ENCODE results near the gene SLIT3. TPM values are rescaled to one million over a fixed set of nuclear protein-coding genes. Genes with fewer than 3 reads are reported as not detected.

SLIT3 gene
- total RNA-seq, 3 donors from 2014 or later = 30.7 to 103 (median 54.1) TPM

GRCh38 chr5:169176709-169177694 is 123.9 kb downstream of the SLIT3 start:
- no peaks in the 10 kb centered on the region for H3K27me3 ChIP-seq
- no peak for DNase-seq (ENCODE audit: low spot score in 2 of 2)
- H3K4me1 ChIP-seq = no peaks in the 10 kb centered on the region
- no peak overlapping the region for H3K27ac ChIP-seq
- H3K9me3 ChIP-seq = no peaks in the 10 kb centered on the region
- H3K4me3 ChIP-seq = no peak overlapping the region
- no peak for TF ChIP-seq POLR2AphosphoS5 (IDR thresholded peaks at IDR 0.05)
- no peak for TF ChIP-seq CTCF (IDR thresholded peaks at IDR 0.05)
- TF ChIP-seq POLR2A (IDR thresholded peaks at IDR 0.05) = no peak
- intact Hi-C loops (cut with DNase I; ENCODE audit: low total_unique reads) = no loop called here
- H3K36me3 ChIP-seq = no peaks in the 10 kb centered on the region

GRCh38 chr5:169175733-169176132 is 125.2 kb downstream of the SLIT3 start:
- Histone ChIP-seq H3K4me1 (no peaks in the 10 kb centered on the region), H3K4me3 (no peak overlapping the region), H3K27me3 (no peaks in the 10 kb centered on the region), H3K36me3 (no peaks in the 10 kb centered on the region), H3K9me3 (no peaks in the 10 kb centered on the region), H3K27ac (no peak overlapping the region)
- intact Hi-C loops (cut with DNase I; ENCODE audit: low total_unique reads) = no loop called here
- no peak for TF ChIP-seq POLR2A (IDR thresholded peaks at IDR 0.05)
- TF ChIP-seq POLR2AphosphoS5 (IDR thresholded peaks at IDR 0.05) = no peak
- no peak for TF ChIP-seq CTCF (IDR thresholded peaks at IDR 0.05)
- no peak for DNase-seq (ENCODE audit: low spot score in 2 of 2)

- no peak for TF ChIP-seq POLR2AphosphoS5 (IDR thresholded peaks at IDR 0.05)
- no peak for TF ChIP-seq CTCF (IDR thresholded peaks at IDR 0.05)
- no peak for TF ChIP-seq POLR2A (IDR thresholded peaks at IDR 0.05)
- Histone ChIP-seq H3K9me3 (no peaks in the 10 kb centered on the region), H3K4me1 (no peaks in the 10 kb centered on the region), H3K27me3 (no peaks in the 10 kb centered on the region), H3K4me3 (no peak overlapping the region), H3K36me3 (no peaks in the 10 kb centered on the region), H3K27ac (no peak overlapping the region)
- intact Hi-C loops (cut with DNase I; ENCODE audit: low total_unique reads) = no loop called here
- no peak for DNase-seq (ENCODE audit: low spot score in 2 of 2)
Measured at GRCh38 chr5:169174923-169175322, 126.0 kb downstream of the SLIT3 start.

- DNase-seq (ENCODE audit: low spot score in 2 of 2) = no peak
- Histone ChIP-seq H3K36me3 (no peaks in the 10 kb centered on the region), H3K9me3 (no peaks in the 10 kb centered on the region), H3K4me1 (no peaks in the 10 kb centered on the region), H3K27ac (no peak overlapping the region), H3K4me3 (no peak overlapping the region), H3K27me3 (no peaks in the 10 kb centered on the region)
- intact Hi-C loops (cut with DNase I; ENCODE audit: low total_unique reads) = no loop called here
- TF ChIP-seq CTCF (IDR thresholded peaks at IDR 0.05) (no peak), POLR2AphosphoS5 (IDR thresholded peaks at IDR 0.05) (no peak), POLR2A (IDR thresholded peaks at IDR 0.05) (no peak)
Measured at GRCh38 chr5:169173372-169173771, 127.6 kb downstream of the SLIT3 start.

GRCh38 chr5:169171515-169171914 is 129.4 kb downstream of the SLIT3 start:
- intact Hi-C loops (cut with DNase I; ENCODE audit: low total_unique reads) = no loop called here
- no peak overlapping the region for H3K4me3 ChIP-seq
- DNase-seq (ENCODE audit: low spot score in 2 of 2) = no peak
- no peak overlapping the region for H3K27ac ChIP-seq
- no peaks in the 10 kb centered on the region for H3K4me1 ChIP-seq
- no peak for TF ChIP-seq POLR2A (IDR thresholded peaks at IDR 0.05)
- no peak for TF ChIP-seq POLR2AphosphoS5 (IDR thresholded peaks at IDR 0.05)
- no peak for TF ChIP-seq CTCF (IDR thresholded peaks at IDR 0.05)
- no peaks in the 10 kb centered on the region for H3K9me3 ChIP-seq
- H3K36me3 ChIP-seq = no peaks in the 10 kb centered on the region
- no peaks in the 10 kb centered on the region for H3K27me3 ChIP-seq

Data from breast epithelium (tissue), 4 donors.